Subcutaneous adipose tissue (tissue), 4 donors: ENCODE data around the gene ZRSR2. TPM values are rescaled to one million over a fixed set of nuclear protein-coding genes. Genes with fewer than 3 reads are reported as not detected.

ENCODE experiments used
- CTCF ChIP-seq: fragments of 450-650 bp; IDR thresholded peaks from one replicate; pipeline ENCODE4 v1.5.1; 2016; ENCODE audit warnings: low read depth, mild to moderate bottlenecking, control low read depth, antibody characterized with exemption, moderate library complexity
- total RNA-seq, 4 donors: library from RNA; depleted of rRNA; stranded (reverse); fragments of >200 nt; gene quantifications; one replicate each; pipeline ENCODE4 v1.1.0, GENCODE V29; 2016

The ZRSR2 gene
- total RNA-seq, 4 donors from 2014 or later, result 6.6 to 12.1 (median 8.0) TPM

GRCh38 chrX:15866147-15866546 lies 75.9 kb downstream of the ZRSR2 start:
- TF ChIP-seq CTCF, result no peak

DNA sequence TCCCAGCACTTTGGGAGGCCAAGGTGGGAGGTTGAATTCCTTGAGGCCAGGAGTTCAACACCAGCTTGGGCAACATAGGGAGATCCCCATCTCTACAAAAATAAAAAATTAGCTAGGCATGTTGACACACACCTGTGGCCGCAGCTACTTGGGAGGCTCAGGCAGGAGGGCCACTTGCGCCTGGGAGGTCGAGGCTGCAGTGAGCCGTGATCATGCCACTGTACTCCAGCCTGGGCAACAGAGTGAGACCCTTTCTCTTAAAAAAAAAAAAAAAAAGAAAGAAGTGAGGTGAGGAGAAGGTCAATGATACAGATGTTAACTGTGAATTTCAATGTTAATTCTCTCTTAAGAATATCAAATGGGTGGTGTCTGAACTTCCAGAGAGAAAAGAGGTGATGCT lies 79.4 kb downstream of the ZRSR2 start:
- no peak for TF ChIP-seq CTCF

GRCh38 chrX:15870310-15870709 lies 80.0 kb downstream of the ZRSR2 start:
- no peak for TF ChIP-seq CTCF

Other genes with a start within 250 kb of the ZRSR2 start
- gene ACE2, start 189.5 kb upstream of the ZRSR2 start, total RNA-seq, result 1 to 10 TPM; 1.8 to 6.7 (median 5.7) TPM
- under 1 TPM in 3 of 4 donors, not detected in 1; 0.34 to 0.75 (median 0.49) TPM for gene CLTRN, start 125.7 kb upstream of the ZRSR2 start, total RNA-seq
- 10 to 100 TPM; 12.4 to 29.3 (median 21.0) TPM for gene CA5B, start 52.2 kb upstream of the ZRSR2 start, total RNA-seq
- gene AP1S2, start 64.3 kb downstream of the ZRSR2 start, total RNA-seq, result 100 to 1,000 TPM in 1 of 4 donors, 10 to 100 TPM in 3; 50.1 to 101 (median 75.6) TPM